GM23248 (cell line): Measurements from ENCODE around the gene SMIM43. TPM values are rescaled to one million over a fixed set of nuclear protein-coding genes. Genes with fewer than 3 reads are reported as not detected.
A peak's percentile ranks its signal among the peaks of the same experiment; 100 is the strongest.

ENCODE experiments used
- DNase-seq: peaks from one replicate; pipeline ENCODE4 v3.0.0-alpha.2; 2015
- H2AFZ ChIP-seq: fragments of 200-600 bp; sonication (generic); 2 replicates; pipeline ENCODE4 v1.6.1; 2016; ENCODE audit warnings: antibody characterized with exemption
- H3F3A ChIP-seq: fragments of 200-600 bp; sonication (generic); 2 replicates; pipeline ENCODE4 v1.6.1; 2016; ENCODE audit warnings: mild to moderate bottlenecking, antibody characterized with exemption, mixed run types; ENCODE audit not compliant: insufficient read depth
- H3K27ac ChIP-seq: fragments of 200-600 bp; sonication (generic); 2 replicates; pipeline ENCODE4 v1.5.1; 2016; ENCODE audit warnings: mild to moderate bottlenecking
- H3K27me3 ChIP-seq: fragments of 200-600 bp; sonication (generic); replicated peaks from 2 replicates; pipeline ENCODE4 v1.6.1; 2016; ENCODE audit warnings: mild to moderate bottlenecking; ENCODE audit not compliant: insufficient read depth
- H3K36me3 ChIP-seq: fragments of 200-600 bp; sonication (generic); 2 replicates; pipeline ENCODE4 v1.6.1; 2016; ENCODE audit warnings: low read depth, mild to moderate bottlenecking
- H3K4me1 ChIP-seq: fragments of 200-600 bp; sonication (generic); 2 replicates; pipeline ENCODE4 v1.6.1; 2016; ENCODE audit warnings: mild to moderate bottlenecking; ENCODE audit not compliant: insufficient read depth
- H3K4me2 ChIP-seq: fragments of 200-600 bp; sonication (generic); one replicate; pipeline ENCODE4 v1.6.1; 2016; ENCODE audit warnings: mild to moderate bottlenecking; ENCODE audit not compliant: unreplicated experiment
- H3K4me3 ChIP-seq: fragments of 200-600 bp; sonication (generic); 2 replicates; pipeline ENCODE4 v1.5.1; 2016; ENCODE audit warnings: mild to moderate bottlenecking
- H3K79me2 ChIP-seq: fragments of 200-600 bp; sonication (generic); 2 replicates; pipeline ENCODE4 v1.6.1; 2016; ENCODE audit warnings: mild to moderate bottlenecking; ENCODE audit not compliant: insufficient read depth
- H3K9ac ChIP-seq: fragments of 200-600 bp; sonication (generic); 2 replicates; pipeline ENCODE4 v1.6.1; 2016; ENCODE audit warnings: mild to moderate bottlenecking
- H3K9me2 ChIP-seq: fragments of 200-600 bp; sonication (generic); 2 replicates; pipeline ENCODE4 v1.6.1; 2016; ENCODE audit warnings: mixed run types, mild to moderate bottlenecking, moderate library complexity; ENCODE audit not compliant: insufficient read depth
- H3K9me3 ChIP-seq: fragments of 200-600 bp; sonication (generic); one replicate; pipeline ENCODE4 v1.6.1; 2017; ENCODE audit warnings: low read depth
- H4K20me1 ChIP-seq: fragments of 200-600 bp; sonication (generic); 2 replicates; pipeline ENCODE4 v1.6.0; 2016; ENCODE audit not compliant: insufficient read depth
- EZH2 ChIP-seq: fragments of 200-600 bp; sonication (generic); IDR thresholded peaks from 2 replicates; pipeline ENCODE4 v1.6.1; 2018; ENCODE audit warnings: antibody characterized with exemption, mild to moderate bottlenecking; ENCODE audit not compliant: insufficient read depth, poor library complexity, severe bottlenecking
- EZH2phosphoT487 ChIP-seq: fragments of 200-600 bp; sonication (generic); IDR thresholded peaks from 2 replicates; pipeline ENCODE4 v1.6.1; 2018; ENCODE audit warnings: antibody characterized with exemption, moderate library complexity, mild to moderate bottlenecking, low read depth; ENCODE audit not compliant: insufficient read depth
- WGBS, 2 experiments: methylation state at CpG; one replicate each; pipeline ENCODE4 v1.1.6; 2015 to 2017; ENCODE audit warnings: low lambda C conversion rate in 2 of 2, low coverage in 1 of 2; ENCODE audit errors: missing lambda C conversion rate in 2 of 2; 5-methylcytosine and 5-hydroxymethylcytosine counted together
- in situ Hi-C: fragments of 300-500 bp; cut with MboI; formaldehyde crosslinking; loops from 2 replicates; pipeline ENCODE4 v1.15.0; 2020
- polyA plus RNA-seq: library from polyadenylated mRNA; unstranded; fragments of >200 nt; fragmentation: Nextera tagmentation; extraction: Ambion mirVana; gene quantifications from 2 replicates; pipeline ENCODE4 v1.2.1, GENCODE V29; 2016
- total RNA-seq: library from RNA; depleted of rRNA; stranded (reverse); fragments of >200 nt; shearing (Covaris generic); gene quantifications from 2 replicates; pipeline ENCODE4 v1.2.3, GENCODE V29; 2014

The SMIM43 gene
- total and polyA plus RNA-seq, 2 experiments from 2014 or later = 1.4 to 3.5 TPM

- DNase-seq = peak; percentile 73
- Histone ChIP-seq H3K4me3 (no peak overlapping the region), H2AFZ (peak overlapping the region; percentile 60; the same call in 1 of the 2 replicates), H4K20me1 (no peaks in the 10 kb centered on the region), H3K4me2 (peak overlapping the region; percentile 25), H3F3A (peaks cover 37% of the 10 kb centered on the region), H3K9me2 (no peaks in the 10 kb centered on the region), H3K4me1 (peaks cover 25% of the 10 kb centered on the region), H3K9ac (no peak overlapping the region), H3K79me2 (no peaks in the 10 kb centered on the region), H3K36me3 (no peaks in the 10 kb centered on the region), H3K27ac (peak overlapping the region; percentile 60), H3K9me3 (no peaks in the 10 kb centered on the region), H3K27me3 (no peaks in the 10 kb centered on the region)
- TF ChIP-seq EZH2 = no peak
- no peak for TF ChIP-seq EZH2phosphoT487
- 46 to 47% methylated on average over 4 of the region's 4 CpGs for WGBS, 2 experiments
- in situ Hi-C loops = no loop called here
Measured at GRCh38 chr4:121717680-121718237, 47.2 kb downstream of the SMIM43 start.

- H3K36me3 ChIP-seq = no peaks in the 10 kb centered on the region
- no peak for TF ChIP-seq EZH2
- H3K27ac ChIP-seq = no peak overlapping the region
- in situ Hi-C loops = no loop called here
- no peaks in the 10 kb centered on the region for H3K79me2 ChIP-seq
- H3K4me1 ChIP-seq = peaks cover 38% of the 10 kb centered on the region
- no peak for DNase-seq
- H3K9me2 ChIP-seq = no peaks in the 10 kb centered on the region
- no peaks in the 10 kb centered on the region for H3K9me3 ChIP-seq
- no peaks in the 10 kb centered on the region for H3K27me3 ChIP-seq
- no peak overlapping the region for H2AFZ ChIP-seq
- H3K4me2 ChIP-seq = no peak overlapping the region
- no peak overlapping the region for H3K4me3 ChIP-seq
- no peak overlapping the region for H3K9ac ChIP-seq
- no peaks in the 10 kb centered on the region for H4K20me1 ChIP-seq
- WGBS, 2 experiments = 95 to 98% methylated on average over 4 of the region's 4 CpGs
- H3F3A ChIP-seq = peaks cover 34% of the 10 kb centered on the region
Measured at GRCh38 chr4:121714548-121714947, 50.4 kb downstream of the SMIM43 start.

GRCh38 chr4:121712783-121713182 lies 52.2 kb downstream of the SMIM43 start:
- TF ChIP-seq EZH2 (no peak), EZH2phosphoT487 (no peak)
- H3F3A ChIP-seq = peaks cover 19% of the 10 kb centered on the region
- no peak overlapping the region for H2AFZ ChIP-seq
- WGBS, 2 experiments = 74 to 77% methylated on average over 4 of the region's 4 CpGs
- no peaks in the 10 kb centered on the region for H3K36me3 ChIP-seq
- H3K4me2 ChIP-seq = no peak overlapping the region
- H3K9me3 ChIP-seq = no peaks in the 10 kb centered on the region
- in situ Hi-C loops = no loop called here
- no peak overlapping the region for H3K9ac ChIP-seq
- no peak for DNase-seq
- peaks cover 28% of the 10 kb centered on the region for H3K4me1 ChIP-seq
- no peak overlapping the region for H3K27ac ChIP-seq
- H4K20me1 ChIP-seq = no peaks in the 10 kb centered on the region
- no peaks in the 10 kb centered on the region for H3K27me3 ChIP-seq
- H3K79me2 ChIP-seq = no peaks in the 10 kb centered on the region
- no peak overlapping the region for H3K4me3 ChIP-seq
- H3K9me2 ChIP-seq = no peaks in the 10 kb centered on the region

GRCh38 chr4:121712001-121712651 lies 52.8 kb downstream of the SMIM43 start:
- peak overlapping the region; percentile 82; the same call in 1 of the 2 replicates for H2AFZ ChIP-seq

More at GRCh38 chr4:121712001-121712651, 52.8 kb downstream of the SMIM43 start:
- peak overlapping the region; percentile 89 for H3K27ac ChIP-seq
- no peaks in the 10 kb centered on the region for H3K79me2 ChIP-seq
- H3K4me2 ChIP-seq = peak overlapping the region; percentile 95
- in situ Hi-C loops = no loop called here
- peaks cover 26% of the 10 kb centered on the region for H3K4me1 ChIP-seq
- H4K20me1 ChIP-seq = no peaks in the 10 kb centered on the region
- H3K9me2 ChIP-seq = no peaks in the 10 kb centered on the region
- H3K27me3 ChIP-seq = no peaks in the 10 kb centered on the region
- H3K36me3 ChIP-seq = no peaks in the 10 kb centered on the region
- 36 to 38% methylated on average over 7 of the region's 7 CpGs for WGBS, 2 experiments
- peak; percentile 47 for DNase-seq
- peaks cover 14% of the 10 kb centered on the region for H3F3A ChIP-seq
- TF ChIP-seq EZH2phosphoT487 = no peak
- TF ChIP-seq EZH2 = no peak
- H3K9me3 ChIP-seq = no peaks in the 10 kb centered on the region
- H3K9ac ChIP-seq = peak overlapping the region; percentile 81
- H3K4me3 ChIP-seq = peak overlapping the region; percentile 66
